ENCODE measurements around the gene PXK. TPM values are rescaled to one million over a fixed set of nuclear protein-coding genes. Genes with fewer than 3 reads are reported as not detected.

PXK gene
- total and polyA plus RNA-seq, 8 donors, result 8.3 to 54.0 (median 31.1) TPM

GRCh38 chr3:58404396-58404795 lies 71.7 kb downstream of the PXK start:
- H3K9me3 ChIP-seq, result no peaks in the 10 kb centered on the region
- H3K27ac ChIP-seq, result no peak overlapping the region
- no peak overlapping the region for H3K4me3 ChIP-seq
- no peaks in the 10 kb centered on the region for H3K4me1 ChIP-seq
- no peak for TF ChIP-seq EP300 (IDR thresholded peaks at IDR 0.05)
- no peak for TF ChIP-seq POLR2A (IDR thresholded peaks at IDR 0.05)
- no peak for TF ChIP-seq POLR2AphosphoS5 (IDR thresholded peaks at IDR 0.05)
- TF ChIP-seq, protein P1, sequence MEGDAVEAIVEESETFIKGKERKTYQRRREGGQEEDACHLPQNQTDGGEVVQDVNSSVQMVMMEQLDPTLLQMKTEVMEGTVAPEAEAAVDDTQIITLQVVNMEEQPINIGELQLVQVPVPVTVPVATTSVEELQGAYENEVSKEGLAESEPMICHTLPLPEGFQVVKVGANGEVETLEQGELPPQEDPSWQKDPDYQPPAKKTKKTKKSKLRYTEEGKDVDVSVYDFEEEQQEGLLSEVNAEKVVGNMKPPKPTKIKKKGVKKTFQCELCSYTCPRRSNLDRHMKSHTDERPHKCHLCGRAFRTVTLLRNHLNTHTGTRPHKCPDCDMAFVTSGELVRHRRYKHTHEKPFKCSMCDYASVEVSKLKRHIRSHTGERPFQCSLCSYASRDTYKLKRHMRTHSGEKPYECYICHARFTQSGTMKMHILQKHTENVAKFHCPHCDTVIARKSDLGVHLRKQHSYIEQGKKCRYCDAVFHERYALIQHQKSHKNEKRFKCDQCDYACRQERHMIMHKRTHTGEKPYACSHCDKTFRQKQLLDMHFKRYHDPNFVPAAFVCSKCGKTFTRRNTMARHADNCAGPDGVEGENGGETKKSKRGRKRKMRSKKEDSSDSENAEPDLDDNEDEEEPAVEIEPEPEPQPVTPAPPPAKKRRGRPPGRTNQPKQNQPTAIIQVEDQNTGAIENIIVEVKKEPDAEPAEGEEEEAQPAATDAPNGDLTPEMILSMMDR (IDR thresholded peaks at IDR 0.05), result no peak
- DNase-seq, result no peak
- H3K27me3 ChIP-seq, result no peaks in the 10 kb centered on the region
- peaks cover 11 to 86% (median 72%) of the 10 kb centered on the region in 4 donors for H3K36me3 ChIP-seq
- 76 to 83% (median 82%) methylated on average over 4 of the region's 4 CpGs for WGBS, 5 donors
- intact Hi-C loops (cut with DNase I; ENCODE audit: low total_unique reads), result no loop called here

DNA sequence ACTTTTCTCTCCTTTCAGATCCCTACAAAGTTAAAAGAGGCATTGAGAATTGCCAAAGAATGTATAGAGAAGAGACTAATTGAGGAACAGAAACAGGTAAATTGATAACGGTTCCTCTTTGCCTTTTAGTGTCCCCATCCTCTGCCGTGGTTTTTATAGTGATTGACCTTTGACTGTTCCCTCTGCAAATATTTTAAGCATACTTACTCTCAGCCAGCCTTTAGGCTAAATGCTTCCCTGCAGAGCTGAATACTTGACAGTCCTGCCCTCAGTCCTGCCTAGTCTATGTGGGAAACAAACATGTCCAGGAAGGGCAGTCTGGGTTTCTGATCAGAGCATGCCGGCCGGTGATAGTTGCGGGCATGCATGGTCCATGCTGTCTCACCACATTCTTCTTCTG lies 76.2 kb downstream of the PXK start:
- Histone ChIP-seq H3K36me3 (peaks cover 17 to 88% (median 75%) of the 10 kb centered on the region in 4 donors), H3K9me3 (no peaks in the 10 kb centered on the region), H3K27ac (no peak overlapping the region), H3K4me3 (no peak overlapping the region), H3K27me3 (no peaks in the 10 kb centered on the region), H3K4me1 (peaks cover 0 to 3% (median 0%) of the 10 kb centered on the region in 4 donors)
- no peak for DNase-seq
- intact Hi-C loops (cut with DNase I; ENCODE audit: low total_unique reads), result no loop called here
- WGBS, 5 donors, result 73 to 79% (median 78%) methylated on average over 5 of the region's 5 CpGs
- TF ChIP-seq POLR2A (IDR thresholded peaks at IDR 0.05) (no peak), EP300 (IDR thresholded peaks at IDR 0.05) (no peak), POLR2AphosphoS5 (IDR thresholded peaks at IDR 0.05) (no peak)
- TF ChIP-seq, protein P1 (IDR thresholded peaks at IDR 0.05), result no peak

DNA sequence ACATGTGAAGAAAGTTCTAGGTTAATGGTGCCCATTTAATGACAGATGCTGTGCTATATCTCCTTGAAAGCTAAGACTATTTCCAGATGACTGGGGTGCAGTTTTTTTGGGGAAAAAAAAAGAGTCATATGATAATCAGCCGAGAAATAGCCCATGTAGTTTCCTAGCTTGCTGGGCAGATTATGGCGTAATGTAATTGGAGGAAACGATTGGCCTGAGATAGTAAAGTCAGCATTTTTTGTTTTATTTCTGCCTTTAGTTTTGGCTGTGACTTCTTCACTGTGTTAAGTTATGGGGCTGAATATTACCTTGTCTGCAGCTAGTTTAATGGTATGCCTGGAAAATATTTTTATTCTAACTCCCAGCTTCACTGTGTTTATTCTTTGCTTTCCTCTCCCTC lies 77.0 kb downstream of the PXK start:
- WGBS, 5 donors, result 80 to 91% (median 85%) methylated on average over 3 of the region's 3 CpGs

DNA sequence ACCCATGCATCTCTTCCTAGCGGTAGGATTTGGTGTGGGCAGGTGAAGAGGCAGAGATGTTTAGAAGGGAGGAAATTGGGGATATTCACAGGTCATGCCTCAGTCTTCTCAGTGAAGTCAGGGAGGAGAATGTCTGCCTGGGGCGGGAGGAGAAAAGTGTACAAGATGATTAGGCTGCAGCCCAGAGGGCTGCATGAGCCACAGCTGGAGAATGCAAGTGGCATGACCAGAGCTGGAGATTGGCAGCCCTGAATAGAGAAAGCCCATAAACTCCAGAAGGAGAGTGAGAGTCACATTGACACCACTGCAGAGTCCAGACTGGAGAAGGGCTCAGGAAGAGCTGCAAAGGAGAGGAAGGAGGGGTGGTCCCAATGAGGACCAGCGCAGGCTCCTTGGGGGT lies 78.3 kb downstream of the PXK start:
- no peak for DNase-seq
- peaks cover 17 to 71% (median 66%) of the 10 kb centered on the region in 4 donors for H3K36me3 ChIP-seq
- H3K27ac ChIP-seq, result no peak overlapping the region
- 83 to 97% (median 96%) methylated on average over 3 of the region's 3 CpGs for WGBS, 5 donors
- peaks cover 0 to 13% (median 5%) of the 10 kb centered on the region in 4 donors for H3K4me1 ChIP-seq
- intact Hi-C loops (cut with DNase I; ENCODE audit: low total_unique reads), result no loop called here
- no peaks in the 10 kb centered on the region for H3K9me3 ChIP-seq
- no peak for TF ChIP-seq POLR2A (IDR thresholded peaks at IDR 0.05)
- TF ChIP-seq EP300 (IDR thresholded peaks at IDR 0.05), result no peak
- no peak for TF ChIP-seq POLR2AphosphoS5 (IDR thresholded peaks at IDR 0.05)
- TF ChIP-seq, protein P1 (IDR thresholded peaks at IDR 0.05), result no peak
- no peak overlapping the region for H3K4me3 ChIP-seq
- no peaks in the 10 kb centered on the region for H3K27me3 ChIP-seq

More for the DNA sequence above, 77.0 kb downstream of the PXK start:
- DNase-seq, result no peak
- peaks cover 0 to 10% (median 5%) of the 10 kb centered on the region in 4 donors for H3K4me1 ChIP-seq
- no peaks in the 10 kb centered on the region for H3K27me3 ChIP-seq
- peaks cover 17 to 81% (median 71%) of the 10 kb centered on the region in 4 donors for H3K36me3 ChIP-seq
- intact Hi-C loops (cut with DNase I; ENCODE audit: low total_unique reads), result no loop called here
- H3K27ac ChIP-seq, result no peak overlapping the region
- no peaks in the 10 kb centered on the region for H3K9me3 ChIP-seq
- H3K4me3 ChIP-seq, result no peak overlapping the region
- no peak for TF ChIP-seq EP300 (IDR thresholded peaks at IDR 0.05)
- TF ChIP-seq POLR2A (IDR thresholded peaks at IDR 0.05), result no peak
- TF ChIP-seq, protein P1 (IDR thresholded peaks at IDR 0.05), result no peak
- no peak for TF ChIP-seq POLR2AphosphoS5 (IDR thresholded peaks at IDR 0.05)
